Epithelial cell of proximal tubule (primary cell): ENCODE data around the gene VIM. TPM values are rescaled to one million over a fixed set of nuclear protein-coding genes. Genes with fewer than 3 reads are reported as not detected.

Experiments
- DNase-seq: peaks from one replicate; pipeline ENCODE4 v3.0.0-alpha.2; 2011; ENCODE audit warnings: low read depth
- H3K4me3 ChIP-seq: 2 replicates; pipeline ENCODE4 v1.5.1; 2011; ENCODE audit warnings: low read depth, mild to moderate bottlenecking, low read length
- total RNA-seq: library from RNA; depleted of rRNA; stranded (reverse); fragments of >200 nt; gene quantifications from 2 replicates; pipeline ENCODE4 v1.2.3, GENCODE V29; 2015
- TF ChIP-seq, protein P1 (sequence below): conservative IDR thresholded peaks from 2 replicates; pipeline ENCODE4 v1.5.1; 2012; ENCODE audit warnings: low read depth, mild to moderate bottlenecking, low read length

Gene VIM
- total RNA-seq, 1 donor from 2014 or later: 4,845 TPM

DNA sequence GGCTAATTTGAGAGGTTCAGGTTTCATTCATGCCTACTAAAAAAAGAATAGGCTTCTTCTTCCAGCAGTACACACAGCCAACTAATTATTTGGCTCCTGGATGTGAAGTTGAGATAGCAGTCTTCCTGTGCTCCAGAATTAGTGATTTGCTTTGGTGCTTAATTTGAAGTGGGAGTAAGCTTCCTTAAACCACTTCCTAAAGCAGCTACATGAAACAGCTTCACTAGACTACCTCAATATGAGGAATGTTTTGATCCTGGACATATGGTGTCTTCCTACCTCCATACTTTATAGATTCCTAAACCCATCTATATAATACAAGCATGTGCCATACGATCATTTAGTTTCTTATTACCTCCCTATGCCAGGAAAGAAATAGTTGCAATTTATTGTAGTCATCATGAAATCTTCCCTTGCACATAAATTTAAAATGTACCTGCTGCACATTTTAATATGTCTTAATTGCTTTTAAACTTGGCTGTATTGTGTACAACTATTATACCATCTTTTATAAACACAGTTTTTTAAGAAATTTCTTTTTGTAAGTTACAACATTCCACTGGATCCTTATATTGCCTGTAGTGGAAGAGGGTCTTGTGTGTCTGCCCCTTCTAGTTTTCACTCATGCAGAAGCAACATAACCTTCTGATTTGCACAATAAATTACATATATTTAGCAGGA, 8.6 kb downstream of the VIM start:
- no peak for DNase-seq
- H3K4me3 ChIP-seq: no peak overlapping the region
- TF ChIP-seq, protein P1, sequence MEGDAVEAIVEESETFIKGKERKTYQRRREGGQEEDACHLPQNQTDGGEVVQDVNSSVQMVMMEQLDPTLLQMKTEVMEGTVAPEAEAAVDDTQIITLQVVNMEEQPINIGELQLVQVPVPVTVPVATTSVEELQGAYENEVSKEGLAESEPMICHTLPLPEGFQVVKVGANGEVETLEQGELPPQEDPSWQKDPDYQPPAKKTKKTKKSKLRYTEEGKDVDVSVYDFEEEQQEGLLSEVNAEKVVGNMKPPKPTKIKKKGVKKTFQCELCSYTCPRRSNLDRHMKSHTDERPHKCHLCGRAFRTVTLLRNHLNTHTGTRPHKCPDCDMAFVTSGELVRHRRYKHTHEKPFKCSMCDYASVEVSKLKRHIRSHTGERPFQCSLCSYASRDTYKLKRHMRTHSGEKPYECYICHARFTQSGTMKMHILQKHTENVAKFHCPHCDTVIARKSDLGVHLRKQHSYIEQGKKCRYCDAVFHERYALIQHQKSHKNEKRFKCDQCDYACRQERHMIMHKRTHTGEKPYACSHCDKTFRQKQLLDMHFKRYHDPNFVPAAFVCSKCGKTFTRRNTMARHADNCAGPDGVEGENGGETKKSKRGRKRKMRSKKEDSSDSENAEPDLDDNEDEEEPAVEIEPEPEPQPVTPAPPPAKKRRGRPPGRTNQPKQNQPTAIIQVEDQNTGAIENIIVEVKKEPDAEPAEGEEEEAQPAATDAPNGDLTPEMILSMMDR: no peak

DNA sequence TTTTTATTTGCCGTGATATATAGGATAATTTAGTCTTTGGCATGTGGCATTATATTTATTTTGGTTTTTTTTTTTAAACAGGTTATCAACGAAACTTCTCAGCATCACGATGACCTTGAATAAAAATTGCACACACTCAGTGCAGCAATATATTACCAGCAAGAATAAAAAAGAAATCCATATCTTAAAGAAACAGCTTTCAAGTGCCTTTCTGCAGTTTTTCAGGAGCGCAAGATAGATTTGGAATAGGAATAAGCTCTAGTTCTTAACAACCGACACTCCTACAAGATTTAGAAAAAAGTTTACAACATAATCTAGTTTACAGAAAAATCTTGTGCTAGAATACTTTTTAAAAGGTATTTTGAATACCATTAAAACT, 9.1 kb downstream of the VIM start:
- DNase-seq: no peak
- TF ChIP-seq, protein P1: no peak
- no peak overlapping the region for H3K4me3 ChIP-seq

DNA sequence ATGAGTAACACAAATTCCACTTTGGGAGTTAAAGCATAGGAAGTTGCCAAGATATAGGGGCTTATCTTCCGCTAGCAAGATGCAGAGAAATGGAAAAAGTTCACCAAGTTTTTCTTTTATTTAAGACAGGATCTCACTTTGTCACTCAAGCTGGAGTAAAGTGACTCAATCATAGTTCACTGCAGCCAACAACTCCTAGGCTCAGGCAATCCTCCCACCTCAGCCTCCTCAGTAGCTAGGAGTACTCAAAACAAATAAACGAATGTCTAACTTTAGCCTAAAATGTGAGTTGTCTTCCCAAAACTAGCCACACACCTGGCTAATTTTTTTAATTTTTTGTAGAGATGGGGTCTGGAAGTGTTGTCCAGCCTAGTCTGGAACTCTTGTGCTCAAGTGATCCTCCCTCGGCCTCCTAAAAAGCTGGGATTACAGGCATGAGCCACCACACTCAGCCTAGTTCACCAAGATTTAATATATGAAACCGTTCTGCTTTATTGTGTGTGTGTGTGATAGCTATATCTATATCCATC, 9.9 kb downstream of the VIM start:
- TF ChIP-seq, protein P1: no peak
- no peak overlapping the region for H3K4me3 ChIP-seq
- DNase-seq: no peak

DNA sequence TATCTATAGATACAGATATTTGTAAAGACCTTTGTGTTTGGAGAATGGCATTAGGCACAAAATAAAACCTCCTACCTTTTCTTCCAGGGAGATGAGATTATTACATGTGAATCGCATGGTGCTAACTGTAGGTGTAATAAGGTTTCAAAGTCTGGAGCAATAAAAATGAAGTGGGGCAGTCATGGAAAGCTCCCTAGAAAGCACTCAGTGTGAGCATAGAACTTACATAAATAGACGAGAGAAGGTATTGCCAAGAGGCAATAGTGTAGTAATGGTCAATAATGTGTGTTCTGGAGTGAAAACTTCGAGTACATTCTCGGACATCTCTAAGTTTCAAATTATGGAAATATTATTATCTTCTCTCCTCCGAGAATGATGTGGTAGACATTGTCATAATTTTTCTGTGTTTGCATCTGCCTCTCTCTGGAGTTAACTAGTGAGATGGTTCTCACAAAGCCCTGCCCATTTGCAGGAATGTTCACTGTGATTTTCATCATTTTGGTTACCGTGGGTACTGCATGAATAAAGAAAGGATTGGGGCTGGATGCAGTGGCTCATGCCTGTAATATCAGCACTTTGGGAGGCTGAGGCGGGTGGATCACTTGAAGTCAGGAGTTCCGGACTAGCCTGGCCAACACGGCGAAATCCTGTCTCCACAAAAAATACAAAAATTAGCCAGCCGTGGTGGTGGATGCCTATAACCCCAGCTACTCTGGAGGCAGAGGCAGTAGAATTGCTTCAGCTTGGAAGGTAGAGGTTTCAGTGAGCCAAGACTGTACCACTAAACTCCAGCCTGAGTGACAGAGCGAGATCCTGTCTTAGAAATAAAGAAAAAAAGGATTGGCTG, 10.6 kb downstream of the VIM start:
- H3K4me3 ChIP-seq: no peak overlapping the region
- no peak for DNase-seq
- TF ChIP-seq, protein P1: no peak

DNA sequence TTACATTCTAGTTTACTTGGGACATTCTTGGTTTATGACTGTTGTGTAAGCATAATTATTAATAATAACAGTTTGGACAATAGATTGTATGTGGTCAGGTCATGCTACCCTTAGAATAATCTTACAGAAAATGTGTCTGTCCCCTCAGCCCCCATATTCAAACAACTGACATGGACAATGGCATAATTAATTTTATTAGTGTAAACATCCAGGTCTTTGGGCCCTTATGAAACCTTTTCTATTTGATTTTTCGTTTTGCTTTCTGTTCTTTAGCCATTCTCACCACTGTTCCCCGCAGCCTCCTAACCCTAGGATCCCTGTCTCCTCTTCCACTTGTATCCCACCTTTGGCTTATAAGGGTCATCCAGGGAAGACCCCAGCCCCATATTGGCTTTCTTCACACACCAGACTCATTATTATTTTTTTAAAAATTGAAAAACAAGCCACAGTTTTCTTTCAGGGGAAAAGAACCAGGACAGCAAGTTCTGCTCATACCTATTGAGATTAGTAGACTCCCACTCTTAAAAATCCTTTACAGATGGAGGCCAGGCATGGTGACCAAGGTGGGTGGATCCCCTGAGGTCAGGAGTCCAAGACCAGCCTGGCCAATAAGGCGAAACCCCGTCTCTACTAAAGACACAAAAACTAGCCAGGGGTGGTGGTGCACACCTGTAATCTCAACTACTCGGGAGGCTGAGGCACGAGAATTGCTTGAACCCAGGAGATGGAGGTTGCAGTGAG, 11.5 kb downstream of the VIM start:
- DNase-seq: no peak
- TF ChIP-seq, protein P1: no peak
- no peak overlapping the region for H3K4me3 ChIP-seq

DNA sequence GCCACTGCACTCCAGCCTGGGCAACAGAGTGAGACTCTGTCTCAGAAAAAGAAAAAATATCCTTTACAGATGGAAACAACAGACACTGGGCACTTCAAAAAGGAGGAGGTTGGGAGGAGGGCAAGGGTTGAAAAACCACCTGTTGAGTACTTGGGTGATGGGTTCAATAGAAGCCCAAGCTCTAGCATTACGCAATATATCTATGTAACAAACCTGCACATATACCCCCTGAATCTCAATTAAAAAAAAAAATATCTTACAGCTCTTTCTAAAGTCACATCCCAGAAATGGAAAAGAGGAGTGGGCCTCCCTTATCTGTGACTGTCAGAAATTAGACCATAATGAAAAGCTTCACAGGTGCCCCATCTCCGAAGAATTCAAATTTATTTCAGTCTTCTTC, 12.1 kb downstream of the VIM start:
- TF ChIP-seq, protein P1: no peak
- no peak overlapping the region for H3K4me3 ChIP-seq
- DNase-seq: no peak
